Measurements from ENCODE around the gene DNASE2B.

DNA sequence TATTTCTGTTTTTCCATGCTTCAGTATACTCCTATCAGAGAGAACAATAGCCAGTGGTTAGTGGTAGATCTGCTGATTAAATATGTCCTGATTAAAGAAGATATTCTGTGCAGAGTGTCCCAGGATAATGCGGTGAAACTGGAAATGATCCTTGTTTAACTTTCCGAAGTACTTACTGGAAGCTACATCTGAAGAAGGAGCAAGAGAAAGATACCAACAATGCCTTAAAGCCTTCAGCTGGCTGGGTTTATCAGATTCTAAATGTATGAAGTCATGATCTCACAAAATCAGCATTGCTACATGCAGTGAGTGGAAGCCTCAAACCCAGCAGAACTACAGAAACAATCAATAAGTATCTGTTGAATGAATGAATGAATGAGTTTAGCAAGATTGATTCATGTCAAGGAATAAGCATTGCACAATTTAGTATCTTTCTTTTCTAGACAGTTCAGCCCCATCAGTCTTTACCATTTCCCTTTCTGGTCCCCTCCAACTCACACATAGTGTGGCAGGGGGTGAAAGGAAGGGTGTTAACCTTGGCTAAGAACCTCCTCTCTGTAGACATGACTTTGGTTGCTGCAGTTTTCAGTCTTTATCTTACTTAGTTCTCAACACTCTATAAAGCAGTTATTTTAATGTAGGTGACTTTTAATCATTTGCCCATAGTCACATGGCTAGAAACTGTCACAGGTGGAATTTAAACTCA is 24.7 kb upstream of the DNASE2B start:
- TF ChIP-seq EZH2 (IDR thresholded peaks at IDR 0.05; ENCODE audit: low read depth) = no peak
- TF ChIP-seq, protein P1, sequence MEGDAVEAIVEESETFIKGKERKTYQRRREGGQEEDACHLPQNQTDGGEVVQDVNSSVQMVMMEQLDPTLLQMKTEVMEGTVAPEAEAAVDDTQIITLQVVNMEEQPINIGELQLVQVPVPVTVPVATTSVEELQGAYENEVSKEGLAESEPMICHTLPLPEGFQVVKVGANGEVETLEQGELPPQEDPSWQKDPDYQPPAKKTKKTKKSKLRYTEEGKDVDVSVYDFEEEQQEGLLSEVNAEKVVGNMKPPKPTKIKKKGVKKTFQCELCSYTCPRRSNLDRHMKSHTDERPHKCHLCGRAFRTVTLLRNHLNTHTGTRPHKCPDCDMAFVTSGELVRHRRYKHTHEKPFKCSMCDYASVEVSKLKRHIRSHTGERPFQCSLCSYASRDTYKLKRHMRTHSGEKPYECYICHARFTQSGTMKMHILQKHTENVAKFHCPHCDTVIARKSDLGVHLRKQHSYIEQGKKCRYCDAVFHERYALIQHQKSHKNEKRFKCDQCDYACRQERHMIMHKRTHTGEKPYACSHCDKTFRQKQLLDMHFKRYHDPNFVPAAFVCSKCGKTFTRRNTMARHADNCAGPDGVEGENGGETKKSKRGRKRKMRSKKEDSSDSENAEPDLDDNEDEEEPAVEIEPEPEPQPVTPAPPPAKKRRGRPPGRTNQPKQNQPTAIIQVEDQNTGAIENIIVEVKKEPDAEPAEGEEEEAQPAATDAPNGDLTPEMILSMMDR (conservative IDR thresholded peaks at IDR 0.05) = no peak

Data from PC-9 (cell line).